MM.1S (cell line): ENCODE measurements around the gene RPSA.

Source experiments
- DNase-seq: peaks from one replicate; pipeline ENCODE4 v3.0.0-alpha.2; 2015
- H2AFZ ChIP-seq: fragments of 300-600 bp; sonication (generic); 2 replicates; pipeline ENCODE4 v1.6.0; 2016; ENCODE audit warnings: antibody characterized with exemption, low read length
- H3F3A ChIP-seq: fragments of 300-600 bp; sonication (generic); 2 replicates; pipeline ENCODE4 v1.6.1; 2016; ENCODE audit warnings: mild to moderate bottlenecking, antibody characterized with exemption, low read length, moderate library complexity, mixed read lengths; ENCODE audit not compliant: insufficient read depth
- H3K27ac ChIP-seq: fragments of 300-600 bp; sonication (generic); 2 replicates; pipeline ENCODE4 v1.5.1; 2016; ENCODE audit warnings: mild to moderate bottlenecking, low read length
- H3K27me3 ChIP-seq: fragments of 300-600 bp; sonication (generic); replicated peaks from 2 replicates; pipeline ENCODE4 v1.6.0; 2016; ENCODE audit warnings: low read length; ENCODE audit not compliant: insufficient read depth
- H3K36me3 ChIP-seq: fragments of 300-600 bp; sonication (generic); replicated peaks from 2 replicates; pipeline ENCODE4 v1.6.1; 2016; ENCODE audit warnings: mild to moderate bottlenecking, low read length, mixed read lengths; ENCODE audit not compliant: insufficient read depth
- H3K4me1 ChIP-seq: fragments of 300-600 bp; sonication (generic); 2 replicates; pipeline ENCODE4 v1.6.1; 2016; ENCODE audit warnings: low read length, mixed read lengths
- H3K4me2 ChIP-seq: fragments of 300-600 bp; sonication (generic); 2 replicates; pipeline ENCODE4 v1.6.0; 2016; ENCODE audit warnings: low read depth, low read length
- H3K4me3 ChIP-seq: fragments of 300-600 bp; sonication (generic); 2 replicates; pipeline ENCODE4 v1.5.1; 2016; ENCODE audit warnings: low read length, mixed read lengths
- H3K79me2 ChIP-seq: fragments of 300-600 bp; sonication (generic); 2 replicates; pipeline ENCODE4 v1.6.1; 2016; ENCODE audit warnings: mixed run types, low read length, mixed read lengths
- H3K9ac ChIP-seq: fragments of 300-600 bp; sonication (generic); 2 replicates; pipeline ENCODE4 v1.6.1; 2016; ENCODE audit warnings: low read length, mixed read lengths
- H3K9me2 ChIP-seq: fragments of 300-600 bp; sonication (generic); replicated peaks from 2 replicates; pipeline ENCODE4 v1.6.1; 2016; ENCODE audit warnings: mild to moderate bottlenecking, low read length, mixed read lengths; ENCODE audit not compliant: insufficient read depth
- H3K9me3 ChIP-seq: fragments of 300-600 bp; sonication (generic); replicated peaks from 2 replicates; pipeline ENCODE4 v1.6.1; 2016; ENCODE audit warnings: mild to moderate bottlenecking, low read length, mixed read lengths; ENCODE audit not compliant: insufficient read depth
- H4K20me1 ChIP-seq: fragments of 300-600 bp; sonication (generic); 2 replicates; pipeline ENCODE4 v1.6.1; 2016; ENCODE audit warnings: mild to moderate bottlenecking, low read length, moderate library complexity, mixed read lengths; ENCODE audit not compliant: insufficient read depth
- EZH2 ChIP-seq: fragments of 300-600 bp; sonication (generic); optimal IDR thresholded peaks from 2 replicates; pipeline ENCODE3; 2017; ENCODE audit warnings: low read depth, mild to moderate bottlenecking, antibody characterized with exemption, low read length, mixed read lengths
- EZH2phosphoT487 ChIP-seq: fragments of 300-600 bp; sonication (generic); IDR thresholded peaks from 2 replicates; pipeline ENCODE4 v1.6.1; 2018; ENCODE audit warnings: antibody characterized with exemption, low read length
- TF ChIP-seq, protein P1 (sequence below): fragments of 300-600 bp; sonication (generic); IDR thresholded peaks from 2 replicates; pipeline ENCODE4 v1.5.1; 2016; ENCODE audit warnings: antibody characterized with exemption, low read length, mixed read lengths

Gene RPSA

DNA sequence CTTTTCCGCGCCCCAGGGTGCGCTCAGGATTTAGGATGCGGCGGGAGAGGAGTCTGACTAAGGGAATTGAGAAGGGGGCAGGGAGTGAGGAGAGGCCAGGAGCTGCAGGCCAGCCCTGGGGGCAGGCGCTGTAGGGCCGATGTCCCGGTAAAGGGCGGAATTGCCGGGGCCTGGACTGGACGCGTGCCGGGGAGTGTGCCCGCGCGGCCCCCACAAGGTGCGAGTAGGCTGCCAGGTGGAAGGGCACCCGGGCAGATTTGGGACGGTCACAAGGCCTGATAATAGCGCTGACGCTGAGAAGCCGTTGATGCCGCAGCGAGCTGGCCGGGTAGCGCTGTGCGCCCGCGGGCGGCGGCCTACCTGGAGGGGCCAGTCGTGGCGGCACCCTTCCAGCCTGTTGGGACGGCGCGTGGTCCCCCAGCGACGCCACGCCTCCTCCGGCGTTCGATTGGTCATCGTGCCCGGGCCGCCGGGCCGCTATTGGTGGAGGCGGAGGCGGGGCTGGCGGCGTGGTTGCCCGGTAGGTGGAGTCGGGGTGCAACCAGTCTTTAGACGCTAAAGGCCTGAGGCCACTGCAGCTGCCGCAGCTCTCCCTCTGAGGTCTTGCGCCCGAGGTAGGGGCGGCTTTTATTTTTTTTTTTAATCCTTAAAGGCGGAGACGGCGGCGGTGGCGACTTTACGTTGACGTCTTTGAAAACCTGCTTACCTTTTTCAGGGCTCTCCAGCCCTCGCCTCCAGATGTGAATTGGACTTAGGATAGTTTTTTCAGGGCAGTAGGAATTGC lies 22.4 kb upstream of the RPSA start:
- H3K4me3 ChIP-seq = peak overlapping the region; percentile 95
- H3K79me2 ChIP-seq = peaks cover 49% of the 10 kb centered on the region
- H3K36me3 ChIP-seq = no peaks in the 10 kb centered on the region
- peaks cover 37% of the 10 kb centered on the region for H3K4me1 ChIP-seq
- no peaks in the 10 kb centered on the region for H3K9me3 ChIP-seq
- peak; percentile 98 for DNase-seq
- H3K9ac ChIP-seq = peak overlapping the region; percentile 98
- H3K4me2 ChIP-seq = peak overlapping the region; percentile 83
- TF ChIP-seq EZH2phosphoT487 = no peak
- TF ChIP-seq, protein P1, sequence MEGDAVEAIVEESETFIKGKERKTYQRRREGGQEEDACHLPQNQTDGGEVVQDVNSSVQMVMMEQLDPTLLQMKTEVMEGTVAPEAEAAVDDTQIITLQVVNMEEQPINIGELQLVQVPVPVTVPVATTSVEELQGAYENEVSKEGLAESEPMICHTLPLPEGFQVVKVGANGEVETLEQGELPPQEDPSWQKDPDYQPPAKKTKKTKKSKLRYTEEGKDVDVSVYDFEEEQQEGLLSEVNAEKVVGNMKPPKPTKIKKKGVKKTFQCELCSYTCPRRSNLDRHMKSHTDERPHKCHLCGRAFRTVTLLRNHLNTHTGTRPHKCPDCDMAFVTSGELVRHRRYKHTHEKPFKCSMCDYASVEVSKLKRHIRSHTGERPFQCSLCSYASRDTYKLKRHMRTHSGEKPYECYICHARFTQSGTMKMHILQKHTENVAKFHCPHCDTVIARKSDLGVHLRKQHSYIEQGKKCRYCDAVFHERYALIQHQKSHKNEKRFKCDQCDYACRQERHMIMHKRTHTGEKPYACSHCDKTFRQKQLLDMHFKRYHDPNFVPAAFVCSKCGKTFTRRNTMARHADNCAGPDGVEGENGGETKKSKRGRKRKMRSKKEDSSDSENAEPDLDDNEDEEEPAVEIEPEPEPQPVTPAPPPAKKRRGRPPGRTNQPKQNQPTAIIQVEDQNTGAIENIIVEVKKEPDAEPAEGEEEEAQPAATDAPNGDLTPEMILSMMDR = no peak
- TF ChIP-seq EZH2 = no peak
- H4K20me1 ChIP-seq = peaks cover 20% of the 10 kb centered on the region
- H3K27me3 ChIP-seq = no peaks in the 10 kb centered on the region
- H3K9me2 ChIP-seq = no peaks in the 10 kb centered on the region
- peak overlapping the region; percentile 82 for H2AFZ ChIP-seq
- peak overlapping the region; percentile 97 for H3K27ac ChIP-seq
- peaks cover 29% of the 10 kb centered on the region for H3F3A ChIP-seq

DNA sequence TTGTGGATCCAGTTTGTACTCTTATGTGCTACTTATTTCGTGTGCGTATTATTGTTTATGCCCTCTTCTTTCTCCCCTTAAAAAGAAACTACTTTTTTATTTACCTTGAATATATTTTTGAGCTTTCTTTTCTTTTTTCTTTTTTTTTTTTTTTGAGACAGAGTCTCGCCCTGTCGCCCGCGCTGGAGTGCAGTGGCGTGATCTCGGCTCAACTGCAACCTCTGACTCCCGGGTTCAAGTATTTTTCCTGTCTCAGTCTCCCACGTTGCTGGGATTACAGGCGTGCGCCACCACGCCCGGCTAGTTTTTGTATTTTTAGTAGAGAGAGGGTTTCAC lies 21.9 kb upstream of the RPSA start:
- Histone ChIP-seq H2AFZ (no peak overlapping the region), H3K27ac (peak overlapping the region; percentile 22; the same call in 1 of the 2 replicates), H3K27me3 (no peaks in the 10 kb centered on the region), H4K20me1 (peaks cover 20% of the 10 kb centered on the region), H3K4me1 (peaks cover 42% of the 10 kb centered on the region), H3K9ac (peak overlapping the region; percentile 50; the same call in 1 of the 2 replicates), H3F3A (peaks cover 33% of the 10 kb centered on the region), H3K9me3 (no peaks in the 10 kb centered on the region), H3K4me2 (peak overlapping the region; percentile 83), H3K9me2 (no peaks in the 10 kb centered on the region), H3K79me2 (peaks cover 55% of the 10 kb centered on the region), H3K4me3 (peak overlapping the region; percentile 95), H3K36me3 (peaks cover 2% of the 10 kb centered on the region; the same call in 1 of the 2 replicates)
- TF ChIP-seq, protein P1 = no peak
- no peak for TF ChIP-seq EZH2
- no peak for TF ChIP-seq EZH2phosphoT487
- DNase-seq = no peak

DNA sequence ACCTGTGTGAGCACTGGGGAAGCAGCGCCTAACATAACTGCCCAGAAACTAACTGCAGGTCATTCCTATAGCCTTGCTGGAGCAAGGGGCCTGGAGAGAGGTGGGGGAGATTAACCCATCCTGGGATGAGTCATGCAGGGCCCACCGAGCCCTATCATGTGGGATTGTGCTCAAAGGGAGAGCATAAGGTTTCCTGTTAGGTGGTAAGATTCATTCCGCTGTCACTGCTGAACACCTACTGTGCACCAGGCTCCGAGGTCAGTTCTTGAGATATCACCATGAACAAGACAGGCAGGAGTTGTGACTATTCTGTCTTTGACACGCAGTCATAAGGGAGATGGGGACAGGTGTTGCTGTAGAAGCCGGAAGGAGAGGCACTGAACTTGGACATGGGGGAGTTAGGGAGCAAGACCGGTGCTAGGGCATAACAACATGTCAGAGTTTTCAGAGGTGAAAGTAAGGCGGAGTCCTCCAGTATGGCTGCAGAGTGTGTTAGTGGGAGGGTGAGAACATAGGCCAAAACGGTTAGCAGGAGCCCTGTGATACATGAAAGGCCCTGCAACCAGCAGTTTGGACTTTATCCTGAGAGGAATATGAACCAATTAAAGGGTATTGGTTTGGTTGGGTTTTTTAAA lies 20.9 kb upstream of the RPSA start:
- TF ChIP-seq EZH2 (no peak), EZH2phosphoT487 (no peak)
- TF ChIP-seq, protein P1 = no peak
- Histone ChIP-seq H3K9ac (no peak overlapping the region), H3K9me2 (no peaks in the 10 kb centered on the region), H3K9me3 (no peaks in the 10 kb centered on the region), H3K36me3 (peaks cover 7% of the 10 kb centered on the region), H3K4me1 (peaks cover 44% of the 10 kb centered on the region), H3K27me3 (no peaks in the 10 kb centered on the region), H3K27ac (no peak overlapping the region), H3K4me3 (no peak overlapping the region), H3K4me2 (peak overlapping the region; percentile 83; the same call in 1 of the 2 replicates), H3F3A (peaks cover 33% of the 10 kb centered on the region), H3K79me2 (peaks cover 64% of the 10 kb centered on the region), H2AFZ (no peak overlapping the region), H4K20me1 (peaks cover 20% of the 10 kb centered on the region)
- no peak for DNase-seq
